Measurements from ENCODE around the gene VWC2L.

GRCh38 chr2:214469728-214470127 lies 58.9 kb downstream of the VWC2L start:
- TF ChIP-seq HNF4A (conservative IDR thresholded peaks at IDR 0.05) (no peak), TAF1 (conservative IDR thresholded peaks at IDR 0.05) (no peak), CTCF (IDR thresholded peaks at IDR 0.05; ENCODE audit: low read depth, low read length, missing input control) (no peak), YY1 (IDR thresholded peaks at IDR 0.05) (no peak), MAX (IDR thresholded peaks at IDR 0.05) (no peak)
